DMS53 treated with DMSO at 0.1 percent for 48 hours (cell line): ENCODE data around the gene NETO2.
"Not testable (repeated sequence)": the region's sequence is repeated elsewhere in the genome, so short reads cannot be mapped to it uniquely, and the experiment has no call there.

Experiments
- DNase-seq: peaks from one replicate; lab custom pipeline; 2025; ENCODE audit not compliant: unreplicated experiment; lab: John Stamatoyannopoulos, UW

The NETO2 gene

GRCh38 chr16:47067203-47067602, 76.5 kb downstream of the NETO2 start:
- DNase-seq = no peak

DNA sequence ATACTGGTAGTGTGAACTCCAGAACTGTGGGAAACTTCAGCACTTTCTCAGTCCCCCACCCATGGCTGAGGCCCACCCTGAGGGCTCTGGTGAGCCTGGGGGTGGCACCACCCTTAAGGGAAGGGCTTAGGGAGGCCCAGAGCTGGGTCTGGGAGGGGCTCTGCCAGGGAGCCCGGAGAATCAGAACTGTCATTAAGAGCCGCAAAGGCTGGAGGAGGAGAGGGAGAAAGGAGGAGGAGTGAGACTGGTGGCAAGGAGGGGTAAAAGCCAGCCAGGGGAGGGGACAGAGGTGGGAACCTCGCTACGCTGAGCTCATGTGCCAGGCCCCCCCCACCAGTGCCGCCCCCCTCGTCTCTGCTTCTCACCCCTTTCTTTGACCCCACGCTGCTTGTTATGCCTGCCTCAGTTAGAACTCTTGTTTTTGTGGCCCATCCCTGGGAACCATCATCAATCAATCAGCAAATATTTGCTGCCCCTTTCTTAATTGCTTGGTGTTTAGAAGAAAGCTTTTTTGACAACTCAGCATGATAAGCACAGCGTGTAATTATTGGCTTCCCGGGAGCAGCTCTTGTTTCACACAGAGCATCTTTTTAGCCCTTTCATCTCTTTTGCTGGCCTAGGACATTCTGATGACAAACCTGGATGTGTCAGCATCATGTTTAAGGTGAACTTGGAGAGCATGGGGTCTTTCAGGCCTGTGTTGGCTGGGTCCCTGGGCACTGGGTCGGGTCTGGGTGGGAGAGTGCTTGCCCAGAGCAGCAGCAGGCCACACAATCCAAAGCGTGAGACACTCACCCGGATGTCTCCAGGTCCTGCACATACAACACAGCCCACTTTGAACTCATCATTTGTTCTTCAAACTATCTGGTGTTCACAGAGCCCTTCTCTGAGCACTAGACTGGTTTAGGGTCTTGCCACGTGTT, 77.7 kb downstream of the NETO2 start:
- no peak for DNase-seq

DNA sequence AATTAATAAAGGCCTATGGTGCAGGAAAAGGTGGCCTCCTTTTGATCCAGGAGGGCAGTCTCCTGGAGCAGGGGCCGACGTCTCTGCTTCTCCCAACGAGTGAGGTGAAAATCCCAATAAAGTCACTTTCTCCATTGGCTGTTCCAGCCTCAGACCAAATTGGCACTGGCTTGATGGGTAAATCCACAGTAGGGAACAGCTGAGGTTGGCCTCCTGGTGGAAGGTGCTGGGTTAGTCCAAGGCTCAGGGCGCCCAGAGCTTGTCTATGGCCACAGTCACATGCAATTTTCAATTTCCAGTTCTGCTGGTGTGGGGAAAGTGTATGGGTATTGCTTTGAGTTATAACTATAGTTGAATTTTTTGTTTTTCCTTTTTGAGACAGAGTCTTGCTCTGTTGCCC, 79.0 kb downstream of the NETO2 start:
- no peak for DNase-seq

GRCh38 chr16:47063011-47063724, 80.6 kb downstream of the NETO2 start:
- no peak for DNase-seq

DNA sequence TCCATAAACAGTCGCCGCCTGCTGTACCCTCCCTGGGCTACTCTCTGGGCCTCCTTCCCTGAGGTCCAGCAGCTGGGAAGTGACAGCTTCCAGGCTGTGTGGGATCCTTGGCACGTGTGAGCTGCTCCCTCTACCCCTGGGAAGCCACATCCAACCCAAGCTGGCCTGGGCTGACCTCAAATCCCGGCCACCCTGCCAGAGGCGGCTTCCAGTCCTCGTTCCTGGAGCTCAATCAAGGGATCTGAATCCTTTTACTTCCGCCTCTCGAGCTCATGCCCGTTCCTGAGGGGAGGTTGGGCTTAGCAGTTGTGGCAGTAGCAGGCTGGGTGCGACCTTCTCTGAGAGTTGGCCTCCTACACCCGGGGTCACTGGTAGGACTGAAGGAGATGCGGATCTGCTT, 82.5 kb downstream of the NETO2 start:
- no peak for DNase-seq

- DNase-seq = no peak
Observed at GRCh38 chr16:47060596-47060995, 83.1 kb downstream of the NETO2 start.

DNA sequence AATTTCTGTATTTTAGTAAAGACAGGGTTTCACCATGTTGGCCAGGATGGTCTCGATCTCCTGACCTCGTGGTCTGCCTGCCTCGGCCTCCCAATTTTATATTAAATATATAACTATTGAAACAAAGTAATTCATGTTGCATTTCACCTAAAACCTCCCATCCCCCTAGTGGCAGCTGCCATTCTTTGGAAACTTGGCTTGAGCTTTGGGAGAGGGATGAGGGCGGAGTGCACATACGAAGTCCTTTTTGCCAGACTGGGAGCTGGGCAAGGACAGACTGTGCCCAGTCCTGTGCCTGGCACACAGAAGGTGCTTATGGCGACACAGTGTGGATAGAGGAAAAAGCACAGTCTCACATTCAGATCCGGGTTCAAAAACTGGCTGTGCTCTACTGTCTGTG, 83.8 kb downstream of the NETO2 start:
- no peak for DNase-seq

- DNase-seq = not testable (repeated sequence)
Observed at GRCh38 chr16:47059130-47059529, 84.6 kb downstream of the NETO2 start.

- DNase-seq = peak; percentile 14
Observed at GRCh38 chr16:47058295-47059086, 85.3 kb downstream of the NETO2 start.

DNA sequence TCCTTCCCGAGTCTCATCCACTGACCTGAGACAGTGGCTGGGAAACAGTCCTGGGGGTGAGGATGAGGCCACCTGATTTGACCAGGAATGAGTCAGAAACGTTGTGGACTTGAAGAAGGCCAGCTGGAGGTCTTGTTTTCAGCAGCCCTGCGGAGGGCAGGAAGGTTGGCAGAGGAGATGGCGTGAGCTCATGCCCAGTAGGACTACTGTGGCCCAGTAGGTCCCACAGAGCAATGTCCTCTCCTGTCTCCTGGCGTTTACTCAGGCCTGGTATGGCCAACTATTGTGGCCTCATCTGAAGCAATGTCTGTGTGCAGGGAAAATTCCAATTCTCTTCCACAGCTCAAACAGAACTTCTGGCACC, 86.1 kb downstream of the NETO2 start:
- no peak for DNase-seq

- DNase-seq = no peak
Observed at GRCh38 chr16:47056688-47057629, 86.8 kb downstream of the NETO2 start.

DNA sequence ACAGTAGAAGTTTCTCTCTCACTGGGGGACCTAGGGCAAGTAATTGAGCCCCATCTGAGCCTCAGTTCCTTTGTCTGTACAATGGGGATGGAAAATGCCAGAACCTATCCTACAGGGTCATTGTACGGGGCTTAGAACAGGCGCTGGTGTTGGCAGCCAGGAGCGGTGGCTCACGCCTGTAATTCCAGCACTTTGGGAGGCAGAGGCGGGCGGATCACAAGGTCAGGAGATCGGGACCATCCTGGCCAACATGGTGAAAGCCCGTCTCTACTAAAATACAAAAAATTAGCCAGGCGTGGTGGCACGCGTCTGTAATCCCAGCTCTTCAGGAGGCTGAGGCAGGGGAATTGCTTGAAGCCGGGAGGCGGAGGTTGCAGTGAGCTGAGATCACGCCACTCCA, 87.7 kb downstream of the NETO2 start:
- DNase-seq = not testable (repeated sequence)

- no peak for DNase-seq
Observed at GRCh38 chr16:47055136-47055885, 88.4 kb downstream of the NETO2 start.

- no peak for DNase-seq
Observed at GRCh38 chr16:47054306-47054705, 89.4 kb downstream of the NETO2 start.

GRCh38 chr16:47053895-47054294, 89.8 kb downstream of the NETO2 start:
- no peak for DNase-seq

- DNase-seq = no peak
Observed at GRCh38 chr16:47052666-47053640, 90.8 kb downstream of the NETO2 start.

DNA sequence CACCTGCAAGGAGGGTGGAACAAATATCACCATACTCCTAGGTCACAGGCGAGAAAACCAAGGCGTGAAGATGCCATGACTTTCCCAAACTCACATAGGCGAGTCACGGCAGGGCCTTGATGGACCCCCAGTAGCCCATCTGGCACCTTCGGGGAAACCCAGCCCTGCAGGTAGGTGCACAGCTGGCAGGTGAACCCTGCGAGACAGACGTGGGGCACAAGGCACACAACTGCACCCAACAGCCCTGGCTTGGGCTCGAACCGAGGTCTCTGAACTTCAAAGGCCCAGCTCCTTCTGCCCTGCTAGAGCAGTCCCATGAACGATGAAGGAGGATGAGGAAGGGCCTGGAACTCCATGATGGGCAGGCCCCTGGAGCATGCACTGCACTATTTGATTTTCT, 92.7 kb downstream of the NETO2 start:
- no peak for DNase-seq

DNA sequence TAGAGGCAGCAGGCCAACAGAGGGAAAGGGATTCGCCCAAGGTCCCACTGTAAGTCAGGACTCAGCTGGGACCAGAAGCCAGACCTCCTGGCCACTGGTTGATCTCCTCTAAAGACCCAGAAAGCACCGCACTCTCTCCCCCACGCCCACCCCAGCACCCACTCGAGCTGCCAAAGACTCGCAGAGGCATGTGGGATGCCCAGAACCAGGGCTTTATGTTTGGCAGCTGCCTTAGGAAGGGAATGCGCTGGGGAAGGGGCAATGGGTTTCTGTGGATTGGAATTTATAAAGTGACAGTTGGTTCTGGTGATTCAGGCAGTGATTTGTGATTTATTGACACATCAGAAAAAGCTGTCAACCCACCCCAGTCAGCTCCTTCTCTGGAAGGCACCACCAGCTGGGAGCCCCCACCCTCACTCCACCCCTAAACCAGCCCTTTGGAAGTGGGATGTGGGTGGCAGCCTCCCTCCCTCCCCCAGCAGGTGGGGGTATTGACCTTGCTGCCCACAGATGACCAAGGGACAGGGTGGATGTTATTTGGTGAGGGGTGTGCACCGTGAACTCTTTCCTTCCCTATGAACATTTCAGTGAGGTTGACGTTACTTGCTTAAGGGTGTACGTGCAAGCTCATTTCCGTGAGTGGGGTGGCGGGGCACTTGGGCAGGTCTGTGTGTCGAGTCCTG, 93.7 kb downstream of the NETO2 start:
- DNase-seq = no peak
